Peyer's patch (tissue), 4 donors: ENCODE results near the gene DOCK4. TPM values are rescaled to one million over a fixed set of nuclear protein-coding genes. Genes with fewer than 3 reads are reported as not detected.

Source experiments
- DNase-seq, 3 donors: peaks; one replicate each; pipeline ENCODE4 v3.0.0-alpha.2; 2017 to 2019
- H3K27ac ChIP-seq, 4 donors: fragments of 200-600 bp; sonication (generic); one replicate each; pipeline ENCODE4 v1.5.1; 2016 to 2019
- H3K27me3 ChIP-seq, 2 donors: fragments of 200-600 bp; sonication (generic); one replicate each; pipeline ENCODE4 v1.5.1; 2019
- H3K36me3 ChIP-seq, 3 donors: fragments of 200-600 bp; sonication (generic); one replicate each; pipeline ENCODE4 v1.5.1; 2016 to 2019
- H3K4me1 ChIP-seq, 4 donors: fragments of 200-600 bp; sonication (generic); one replicate each; pipeline ENCODE4 v1.5.1; 2016 to 2019
- H3K4me3 ChIP-seq, 4 donors: fragments of 200-600 bp; sonication (generic); 1 replicate in 3 of 4; 2 replicates in 1 of 4; pipeline ENCODE4 v1.5.1; 2016 to 2019; ENCODE audit warnings: mild to moderate bottlenecking in 1 of 4
- H3K9me3 ChIP-seq, 4 donors: fragments of 200-600 bp; sonication (generic); one replicate each; pipeline ENCODE4 v1.5.1; 2016 to 2019; ENCODE audit warnings: mild to moderate bottlenecking in 1 of 4
- CTCF ChIP-seq, 6 experiments: fragments of 450-650 bp in 4 of 6; fragments of 200-600 bp in 2 of 6; sonication (generic) in 1 of 6; IDR thresholded peaks; one replicate each; pipeline ENCODE4 v1.5.1; 2017 to 2019; ENCODE audit warnings: antibody characterized with exemption in 6 of 6, mild to moderate bottlenecking in 3 of 6, moderate library complexity in 1 of 6
- POLR2A ChIP-seq, 2 donors: fragments of 450-650 bp; IDR thresholded peaks; one replicate each; pipeline ENCODE4 v1.5.1; 2017; ENCODE audit warnings: antibody characterized with exemption in 2 of 2, mild to moderate bottlenecking in 2 of 2, moderate library complexity in 2 of 2
- total RNA-seq, 4 donors: library from RNA; depleted of rRNA; stranded (reverse); fragments of >200 nt; gene quantifications; one replicate each; pipeline ENCODE4 v1.1.0, GENCODE V29; 2016

DOCK4 gene
- total RNA-seq, 4 donors from 2014 or later: 5.1 to 52.8 (median 15.5) TPM

GRCh38 chr7:112079122-112079521 is 127.1 kb downstream of the DOCK4 start:
- H3K4me3 ChIP-seq: no peak overlapping the region
- H3K36me3 ChIP-seq: no peaks in the 10 kb centered on the region
- H3K27ac ChIP-seq: no peak overlapping the region
- no peaks in the 10 kb centered on the region for H3K9me3 ChIP-seq
- TF ChIP-seq CTCF (IDR thresholded peaks at IDR 0.05): no peak
- TF ChIP-seq POLR2A (IDR thresholded peaks at IDR 0.05): no peak
- no peaks in the 10 kb centered on the region for H3K4me1 ChIP-seq
- H3K27me3 ChIP-seq: no peaks in the 10 kb centered on the region
- DNase-seq: no peak

- no peak overlapping the region for H3K27ac ChIP-seq
- H3K9me3 ChIP-seq: no peaks in the 10 kb centered on the region
- DNase-seq: no peak
- no peaks in the 10 kb centered on the region for H3K27me3 ChIP-seq
- no peaks in the 10 kb centered on the region for H3K36me3 ChIP-seq
- H3K4me3 ChIP-seq: no peak overlapping the region
- H3K4me1 ChIP-seq: no peaks in the 10 kb centered on the region
- no peak for TF ChIP-seq CTCF (IDR thresholded peaks at IDR 0.05)
- no peak for TF ChIP-seq POLR2A (IDR thresholded peaks at IDR 0.05)
Measured at GRCh38 chr7:112076324-112076723, 129.9 kb downstream of the DOCK4 start.

- Histone ChIP-seq H3K36me3 (no peaks in the 10 kb centered on the region), H3K27me3 (no peaks in the 10 kb centered on the region), H3K4me3 (no peak overlapping the region), H3K9me3 (no peaks in the 10 kb centered on the region), H3K27ac (no peak overlapping the region), H3K4me1 (no peaks in the 10 kb centered on the region)
- TF ChIP-seq POLR2A (IDR thresholded peaks at IDR 0.05): no peak
- no peak for TF ChIP-seq CTCF (IDR thresholded peaks at IDR 0.05)
- DNase-seq: no peak
Measured at GRCh38 chr7:112074464-112074863, 131.7 kb downstream of the DOCK4 start.

GRCh38 chr7:112073530-112073929 is 132.7 kb downstream of the DOCK4 start:
- Histone ChIP-seq H3K4me3 (no peak overlapping the region), H3K9me3 (no peaks in the 10 kb centered on the region), H3K4me1 (no peaks in the 10 kb centered on the region), H3K36me3 (no peaks in the 10 kb centered on the region), H3K27ac (no peak overlapping the region), H3K27me3 (no peaks in the 10 kb centered on the region)
- DNase-seq: no peak
- TF ChIP-seq CTCF (IDR thresholded peaks at IDR 0.05): no peak
- no peak for TF ChIP-seq POLR2A (IDR thresholded peaks at IDR 0.05)

- no peaks in the 10 kb centered on the region for H3K9me3 ChIP-seq
- TF ChIP-seq POLR2A (IDR thresholded peaks at IDR 0.05): no peak
- TF ChIP-seq CTCF (IDR thresholded peaks at IDR 0.05): no peak
- no peak for DNase-seq
- H3K27ac ChIP-seq: no peak overlapping the region
- no peaks in the 10 kb centered on the region for H3K36me3 ChIP-seq
- H3K4me3 ChIP-seq: no peak overlapping the region
- no peaks in the 10 kb centered on the region for H3K27me3 ChIP-seq
- H3K4me1 ChIP-seq: no peaks in the 10 kb centered on the region
Measured at GRCh38 chr7:112072541-112073245, 133.5 kb downstream of the DOCK4 start.

- TF ChIP-seq CTCF (IDR thresholded peaks at IDR 0.05) (no peak), POLR2A (IDR thresholded peaks at IDR 0.05) (no peak)
Measured at GRCh38 chr7:112071856-112072255, 134.3 kb downstream of the DOCK4 start.

More at GRCh38 chr7:112071856-112072255, 134.3 kb downstream of the DOCK4 start:
- Histone ChIP-seq H3K27ac (no peak overlapping the region), H3K4me1 (no peaks in the 10 kb centered on the region), H3K9me3 (no peaks in the 10 kb centered on the region), H3K27me3 (no peaks in the 10 kb centered on the region), H3K36me3 (no peaks in the 10 kb centered on the region), H3K4me3 (no peak overlapping the region)
- DNase-seq: no peak
